SU-DHL-6 (cell line): ENCODE measurements around the gene RPRD2.

ENCODE experiments used
- H2AFZ ChIP-seq: fragments of 200-600 bp; sonication (generic); 2 replicates; pipeline ENCODE4 v1.6.1; 2014; ENCODE audit warnings: low read depth, mild to moderate bottlenecking, moderate library complexity, mixed read lengths, antibody characterized with exemption, low read length; ENCODE audit not compliant: severe bottlenecking
- H3F3A ChIP-seq: fragments of 200-600 bp; shearing (Covaris generic); 2 replicates; pipeline ENCODE4 v1.6.0; 2016; ENCODE audit warnings: antibody characterized with exemption, mild to moderate bottlenecking; ENCODE audit not compliant: insufficient read depth
- H3K27ac ChIP-seq: fragments of 200-600 bp; sonication (generic); 2 replicates; pipeline ENCODE4 v1.5.1; 2016; ENCODE audit warnings: low read depth, mild to moderate bottlenecking, low read length, moderate library complexity, mixed read lengths
- H3K27me3 ChIP-seq: fragments of 200-600 bp; sonication (generic), shearing (Covaris generic); 2 replicates; pipeline ENCODE4 v1.6.0; 2014; ENCODE audit warnings: mild to moderate bottlenecking, low read length
- H3K36me3 ChIP-seq: fragments of 200-600 bp; sonication (generic); 2 replicates; pipeline ENCODE4 v1.6.1; 2014; ENCODE audit warnings: mild to moderate bottlenecking, low read length, mixed read lengths
- H3K4me2 ChIP-seq: fragments of 300-600, 200-600 bp; shearing (Covaris generic), sonication (generic); 2 replicates; pipeline ENCODE4 v1.6.0; 2014; ENCODE audit warnings: low read length, low read depth, mild to moderate bottlenecking; ENCODE audit not compliant: poor library complexity, severe bottlenecking
- H3K4me3 ChIP-seq: fragments of 200-600 bp; sonication (generic); 2 replicates; pipeline ENCODE4 v1.5.1; 2014; ENCODE audit warnings: antibody characterized with exemption, low read length, mild to moderate bottlenecking, mixed read lengths; ENCODE audit not compliant: insufficient read depth, poor library complexity, severe bottlenecking
- H3K79me2 ChIP-seq: fragments of 200-600 bp; sonication (generic); 2 replicates; pipeline ENCODE4 v1.6.1; 2014; ENCODE audit warnings: mild to moderate bottlenecking, low read length, moderate library complexity; ENCODE audit not compliant: insufficient read depth
- H3K9ac ChIP-seq: fragments of 200-600 bp; sonication (generic); 2 replicates; pipeline ENCODE4 v1.7.0; 2014; ENCODE audit warnings: mild to moderate bottlenecking, low read length
- H3K9me2 ChIP-seq: fragments of 200-600 bp; sonication (generic); replicated peaks from 2 replicates; pipeline ENCODE4 v1.6.1; 2014; ENCODE audit warnings: low read length; ENCODE audit not compliant: insufficient read depth
- H3K9me3 ChIP-seq: fragments of 200-600 bp; sonication (generic); 2 replicates; pipeline ENCODE4 v1.6.1; 2014; ENCODE audit warnings: low read length, mixed read lengths; ENCODE audit not compliant: insufficient read depth
- H4K20me1 ChIP-seq: fragments of 200-600 bp; sonication (generic); 2 replicates; pipeline ENCODE4 v1.6.1; 2014; ENCODE audit warnings: low read depth, mild to moderate bottlenecking, antibody characterized with exemption, low read length, moderate library complexity, mixed read lengths
- CTCF ChIP-seq: fragments of 200-600 bp; sonication (generic); IDR thresholded peaks from one replicate; pipeline ENCODE4 v1.5.1; 2017; ENCODE audit warnings: antibody characterized with exemption, mild to moderate bottlenecking, low read length, moderate library complexity; ENCODE audit not compliant: insufficient read depth, poor library complexity, severe bottlenecking
- EZH2phosphoT487 ChIP-seq: fragments of 200-600 bp; sonication (generic), shearing (Covaris generic); conservative IDR thresholded peaks from 2 replicates; pipeline ENCODE4 v1.6.1; 2018; ENCODE audit warnings: mild to moderate bottlenecking, antibody characterized with exemption, low read length, moderate library complexity, mixed read lengths

Gene RPRD2

GRCh38 chr1:150429805-150430204, 65.9 kb downstream of the RPRD2 start:
- Histone ChIP-seq H3K9ac (no peak overlapping the region), H3F3A (0 out of 2 replicates have a peak, but pooled peaks cover 2% of the 10 kb centered on the region), H2AFZ (no peak overlapping the region), H3K79me2 (peaks cover 30% of the 10 kb centered on the region), H3K9me3 (no peaks in the 10 kb centered on the region), H3K27me3 (no peaks in the 10 kb centered on the region), H3K4me3 (no peak overlapping the region), H3K36me3 (0 out of 2 replicates have a peak, but pooled peaks cover 2% of the 10 kb centered on the region), H3K9me2 (no peaks in the 10 kb centered on the region), H3K4me2 (no peak overlapping the region), H3K27ac (no peak overlapping the region), H4K20me1 (0 out of 2 replicates have a peak, but pooled peaks cover 4% of the 10 kb centered on the region)
- TF ChIP-seq EZH2phosphoT487 (no peak), CTCF (no peak)

- H3K9ac ChIP-seq: no peak overlapping the region
- H3K36me3 ChIP-seq: peaks cover 33% of the 10 kb centered on the region; the same call in 1 of the 2 replicates
These were observed 77.2 kb downstream of the RPRD2 start for GRCh38 chr1:150441121-150441520.

GRCh38 chr1:150444232-150444631, 80.3 kb downstream of the RPRD2 start:
- Histone ChIP-seq H3K9me3 (no peaks in the 10 kb centered on the region), H3K36me3 (peaks cover 48% of the 10 kb centered on the region; the same call in 1 of the 2 replicates), H3K4me2 (no peak overlapping the region), H3K27me3 (no peaks in the 10 kb centered on the region), H3K4me3 (no peak overlapping the region), H3K9ac (no peak overlapping the region), H3F3A (0 out of 2 replicates have a peak, but pooled peaks cover 3% of the 10 kb centered on the region), H3K9me2 (no peaks in the 10 kb centered on the region), H2AFZ (no peak overlapping the region), H4K20me1 (no peaks in the 10 kb centered on the region), H3K79me2 (no peaks in the 10 kb centered on the region), H3K27ac (no peak overlapping the region)
- TF ChIP-seq CTCF: no peak
- no peak for TF ChIP-seq EZH2phosphoT487

More at GRCh38 chr1:150441121-150441520, 77.2 kb downstream of the RPRD2 start:
- Histone ChIP-seq H3K27ac (no peak overlapping the region), H3K27me3 (no peaks in the 10 kb centered on the region), H3K4me2 (no peak overlapping the region), H2AFZ (no peak overlapping the region), H3K79me2 (no peaks in the 10 kb centered on the region), H3K4me3 (no peak overlapping the region), H3K9me2 (no peaks in the 10 kb centered on the region), H3K9me3 (no peaks in the 10 kb centered on the region), H4K20me1 (no peaks in the 10 kb centered on the region), H3F3A (0 out of 2 replicates have a peak, but pooled peaks cover 3% of the 10 kb centered on the region)
- TF ChIP-seq CTCF (no peak), EZH2phosphoT487 (no peak)
